Gastrocnemius medialis (tissue), 4 donors: ENCODE measurements around the gene MVB12A. TPM values are rescaled to one million over a fixed set of nuclear protein-coding genes. Genes with fewer than 3 reads are reported as not detected.
A peak's percentile ranks its signal among the peaks of the same experiment; 100 is the strongest.

Experiments used
- ATAC-seq, 2 donors: fragments of 150-250 bp; one replicate each; pipeline ENCODE4 v1.9.1; 2016
- DNase-seq, 2 donors: peaks; one replicate each; pipeline ENCODE4 v3.0.0-alpha.2; 2019
- H3K27ac ChIP-seq, 4 donors: fragments of 200-600 bp; sonication (generic); 1 replicate in 1 of 4; 2 replicates in 3 of 4; pipeline ENCODE4 v1.5.1; 2016 to 2018; ENCODE audit warnings: mild to moderate bottlenecking in 2 of 4, moderate library complexity in 1 of 4
- H3K27me3 ChIP-seq, 3 donors: fragments of 200-600 bp; sonication (generic) in 2 of 3; 1 replicate in 1 of 3; 2 replicates in 2 of 3; pipeline versions ENCODE4 v1.5.1 to v1.6.0; 2016 to 2019; ENCODE audit warnings: mild to moderate bottlenecking in 1 of 3, moderate library complexity in 1 of 3
- H3K36me3 ChIP-seq, 2 donors: fragments of 200-600 bp; sonication (generic) in 1 of 2; one replicate each; pipeline ENCODE4 v1.5.1; 2017 to 2018
- H3K4me1 ChIP-seq, 2 donors: fragments of 200-600 bp; sonication (generic) in 1 of 2; one replicate each; pipeline ENCODE4 v1.5.1; 2016 to 2017; ENCODE audit warnings: mild to moderate bottlenecking in 2 of 2
- H3K4me3 ChIP-seq, 4 donors: fragments of 200-600 bp; sonication (generic) in 3 of 4; 1 replicate in 1 of 4; 2 replicates in 3 of 4; pipeline ENCODE4 v1.5.1; 2016 to 2019; ENCODE audit warnings: mild to moderate bottlenecking in 2 of 4
- H3K9me3 ChIP-seq, 3 donors: fragments of 200-600 bp; sonication (generic) in 2 of 3; 1 replicate in 1 of 3; 2 replicates in 2 of 3; pipeline ENCODE4 v1.5.1; 2016 to 2019
- POLR2A ChIP-seq, 2 donors: fragments of 450-650 bp; IDR thresholded peaks; one replicate each; pipeline ENCODE4 v1.6.1; 2017; ENCODE audit warnings: antibody characterized with exemption in 2 of 2, mild to moderate bottlenecking in 2 of 2, moderate library complexity in 2 of 2
- in situ Hi-C, 4 donors: fragments of 200-750 bp; cut with MboI; loops; one replicate each; pipeline versions ENCODE4 v1.15.0 to v1.8.0; 2017; ENCODE audit warnings: low sequenced_read_pairs in 4 of 4
- intact Hi-C: fragments of 100-400 bp; cut with DNase I; formaldehyde crosslinking; loops from one replicate; pipeline ENCODE4 v1.15.1; 2023; ENCODE audit warnings: low total_unique reads
- total RNA-seq, 4 donors: library from RNA; depleted of rRNA; stranded (reverse); fragments of >200 nt; gene quantifications; one replicate each; pipeline versions ENCODE4 v1.1.0 to v1.2.3, GENCODE V29; 2016
- TF ChIP-seq, protein P1 (sequence below), 5 experiments: fragments of 450-650 bp in 3 of 5; fragments of 200-600 bp in 2 of 5; sonication (generic) in 2 of 5; IDR thresholded peaks in 4 of 5; conservative IDR thresholded peaks in 1 of 5; 1 replicate in 4 of 5; 2 replicates in 1 of 5; pipeline ENCODE4 v1.5.1; 2016 to 2019; ENCODE audit warnings: antibody characterized with exemption in 5 of 5, mild to moderate bottlenecking in 3 of 5, moderate library complexity in 3 of 5

Gene MVB12A
- total RNA-seq, 4 donors from 2014 or later = 35.8 to 62.7 (median 52.3) TPM

DNA sequence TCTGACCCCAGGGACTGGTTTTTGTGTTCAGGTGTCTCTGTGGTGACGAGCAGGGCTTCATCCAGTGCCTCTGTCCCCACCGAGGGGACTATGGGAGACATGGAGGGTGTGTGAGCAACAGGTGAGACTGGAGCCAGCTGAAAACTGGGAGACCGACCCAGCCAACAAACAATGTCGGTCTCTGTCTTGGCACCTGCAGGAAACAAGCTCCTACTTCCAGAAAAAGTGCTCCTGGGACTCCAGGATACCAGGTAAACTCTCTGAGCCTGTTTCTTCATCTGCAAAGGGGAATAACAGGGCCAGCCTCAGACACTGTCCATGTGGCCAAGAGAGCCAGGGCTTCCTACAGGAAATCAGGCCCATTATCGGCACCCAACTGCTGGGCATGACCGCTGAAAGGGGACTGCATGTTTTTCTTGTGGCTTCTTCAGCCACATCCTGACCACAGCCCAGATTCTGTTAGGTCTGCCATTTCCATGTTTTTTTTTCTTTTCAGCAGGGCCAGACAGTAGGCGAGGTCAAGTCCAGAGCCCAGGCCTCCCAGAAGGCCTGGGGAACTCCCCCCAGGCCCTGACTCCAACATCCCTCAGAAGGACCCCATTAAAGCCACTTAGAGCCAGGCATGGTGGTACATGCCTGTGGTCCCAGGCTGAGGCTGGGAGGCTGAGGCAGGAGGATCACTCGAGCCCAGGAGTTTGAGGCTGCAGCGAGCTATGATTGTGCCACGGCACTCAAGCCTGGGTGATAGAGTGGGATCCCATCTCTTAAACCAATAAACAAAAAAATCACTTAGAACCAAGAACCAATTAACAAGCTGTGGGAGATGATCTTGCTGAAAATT lies 13.6 kb upstream of the MVB12A start:
- in situ Hi-C loops = no loop called here

DNA sequence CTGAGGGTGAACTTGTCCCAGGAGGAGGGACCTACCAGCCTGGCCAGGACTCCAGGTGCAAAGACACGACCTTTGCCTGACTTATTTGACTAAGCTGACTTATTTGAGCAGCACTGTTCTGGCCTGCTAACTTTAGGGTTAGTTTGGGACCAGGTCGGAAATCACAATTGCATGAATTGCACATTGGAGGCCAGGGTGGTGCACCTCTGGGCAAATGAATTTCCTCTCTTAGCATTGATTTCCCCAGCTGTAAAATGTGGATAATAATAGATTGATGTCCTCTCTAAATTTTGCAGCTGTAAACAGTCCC lies 13.0 kb upstream of the MVB12A start:
- intact Hi-C loops = no loop called here
- H3K27me3 ChIP-seq = peaks cover 0 to 5% (median 0%) of the 10 kb centered on the region in 3 donors
- DNase-seq = no peak
- no peaks in the 10 kb centered on the region for H3K9me3 ChIP-seq
- peaks cover 0 to 7% of the 10 kb centered on the region in 2 donors for H3K4me1 ChIP-seq
- no peak for ATAC-seq
- H3K4me3 ChIP-seq = peak overlapping the region in 3 of 4 donors; percentile 46 to 60 (median 50)
- no peaks in the 10 kb centered on the region for H3K36me3 ChIP-seq
- TF ChIP-seq, protein P1, sequence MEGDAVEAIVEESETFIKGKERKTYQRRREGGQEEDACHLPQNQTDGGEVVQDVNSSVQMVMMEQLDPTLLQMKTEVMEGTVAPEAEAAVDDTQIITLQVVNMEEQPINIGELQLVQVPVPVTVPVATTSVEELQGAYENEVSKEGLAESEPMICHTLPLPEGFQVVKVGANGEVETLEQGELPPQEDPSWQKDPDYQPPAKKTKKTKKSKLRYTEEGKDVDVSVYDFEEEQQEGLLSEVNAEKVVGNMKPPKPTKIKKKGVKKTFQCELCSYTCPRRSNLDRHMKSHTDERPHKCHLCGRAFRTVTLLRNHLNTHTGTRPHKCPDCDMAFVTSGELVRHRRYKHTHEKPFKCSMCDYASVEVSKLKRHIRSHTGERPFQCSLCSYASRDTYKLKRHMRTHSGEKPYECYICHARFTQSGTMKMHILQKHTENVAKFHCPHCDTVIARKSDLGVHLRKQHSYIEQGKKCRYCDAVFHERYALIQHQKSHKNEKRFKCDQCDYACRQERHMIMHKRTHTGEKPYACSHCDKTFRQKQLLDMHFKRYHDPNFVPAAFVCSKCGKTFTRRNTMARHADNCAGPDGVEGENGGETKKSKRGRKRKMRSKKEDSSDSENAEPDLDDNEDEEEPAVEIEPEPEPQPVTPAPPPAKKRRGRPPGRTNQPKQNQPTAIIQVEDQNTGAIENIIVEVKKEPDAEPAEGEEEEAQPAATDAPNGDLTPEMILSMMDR (IDR thresholded peaks at IDR 0.05 in 4 of 5, conservative IDR thresholded peaks at IDR 0.05 in 1 of 5) = no peak
- TF ChIP-seq POLR2A (IDR thresholded peaks at IDR 0.05) = no peak
- H3K27ac ChIP-seq = peak overlapping the region; percentile 49 to 82 (median 82)
- in situ Hi-C loops = no loop called here

More for the DNA sequence above, 13.6 kb upstream of the MVB12A start:
- TF ChIP-seq, protein P1 (IDR thresholded peaks at IDR 0.05 in 4 of 5, conservative IDR thresholded peaks at IDR 0.05 in 1 of 5) = no peak
- no peak for TF ChIP-seq POLR2A (IDR thresholded peaks at IDR 0.05)
- Histone ChIP-seq H3K4me1 (peaks cover 0 to 7% of the 10 kb centered on the region in 2 donors), H3K27me3 (peaks cover 0 to 2% (median 0%) of the 10 kb centered on the region in 3 donors), H3K4me3 (peak overlapping the region; percentile 20 to 60 (median 48)), H3K27ac (peak overlapping the region; percentile 49 to 82 (median 82)), H3K9me3 (no peaks in the 10 kb centered on the region), H3K36me3 (no peaks in the 10 kb centered on the region)
- intact Hi-C loops = no loop called here
- no peak for DNase-seq
- no peak for ATAC-seq

DNA sequence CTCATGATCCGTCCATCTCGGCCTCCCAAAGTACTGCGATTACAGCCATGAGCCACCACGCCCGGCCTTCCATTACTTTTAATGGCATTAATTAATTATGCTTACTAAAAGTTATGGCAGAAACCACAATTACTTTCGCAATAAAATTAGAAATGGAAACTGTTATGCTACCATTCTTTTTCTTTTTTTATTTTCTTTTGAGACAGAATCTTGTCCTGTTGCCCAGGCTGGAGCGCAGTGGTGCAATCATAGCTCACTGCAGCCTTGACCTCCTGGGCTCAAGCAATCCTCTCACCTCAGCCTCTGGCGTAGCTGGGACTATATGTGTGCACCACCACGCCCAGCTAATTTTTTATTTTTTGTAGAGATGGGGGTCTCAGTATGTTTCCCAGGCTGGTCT lies 9.9 kb upstream of the MVB12A start:
- ATAC-seq (no peak), DNase-seq (no peak)
- Histone ChIP-seq H3K4me1 (peaks cover 0 to 7% of the 10 kb centered on the region in 2 donors), H3K4me3 (no peak overlapping the region), H3K9me3 (no peaks in the 10 kb centered on the region), H3K27ac (no peak overlapping the region), H3K27me3 (peaks cover 7 to 22% (median 13%) of the 10 kb centered on the region in 3 donors), H3K36me3 (no peaks in the 10 kb centered on the region)
- in situ Hi-C loops = no loop called here
- intact Hi-C loops = no loop called here
- no peak for TF ChIP-seq POLR2A (IDR thresholded peaks at IDR 0.05)
- TF ChIP-seq, protein P1 (IDR thresholded peaks at IDR 0.05 in 4 of 5, conservative IDR thresholded peaks at IDR 0.05 in 1 of 5) = no peak

DNA sequence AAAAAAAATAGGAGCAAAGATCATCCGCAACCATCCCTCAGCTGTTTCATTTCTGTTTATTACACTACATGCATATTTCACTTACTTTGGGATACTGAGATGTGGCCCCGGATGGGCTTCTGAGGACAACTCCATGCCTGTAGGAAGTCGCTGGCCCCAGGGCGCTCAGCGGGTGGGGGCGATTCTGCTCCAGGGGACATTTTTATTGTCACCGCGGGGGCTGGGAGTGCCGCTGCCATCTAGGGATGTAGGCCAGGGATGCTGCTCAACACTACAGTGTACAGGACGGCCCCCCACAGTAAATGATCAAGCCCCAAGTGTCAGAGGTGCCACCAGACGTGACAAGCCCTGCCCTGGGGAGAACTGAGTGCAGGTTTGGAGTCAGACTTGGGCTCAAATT lies 8.0 kb upstream of the MVB12A start:
- no peak overlapping the region for H3K4me3 ChIP-seq
- intact Hi-C loops (no loop called here), in situ Hi-C loops (no loop called here)
- DNase-seq = no peak
- peaks cover 7 to 22% (median 13%) of the 10 kb centered on the region in 3 donors for H3K27me3 ChIP-seq
- no peaks in the 10 kb centered on the region for H3K9me3 ChIP-seq
- peak overlapping the region in 1 of 4 donors; percentile 33 for H3K27ac ChIP-seq
- TF ChIP-seq, protein P1 (IDR thresholded peaks at IDR 0.05 in 4 of 5, conservative IDR thresholded peaks at IDR 0.05 in 1 of 5) = no peak
- no peak for TF ChIP-seq POLR2A (IDR thresholded peaks at IDR 0.05)
- H3K4me1 ChIP-seq = peaks cover 0 to under 1% of the 10 kb centered on the region in 2 donors
- ATAC-seq = no peak
- H3K36me3 ChIP-seq = no peaks in the 10 kb centered on the region
